HG02885 (cell line): Measurements from ENCODE around the gene PGF.

Source experiments
- ATAC-seq: cut with Tn5 transposase; IDR thresholded peaks from one replicate; pipeline ENCODE4 v1.9.1; 2021; ENCODE audit warnings: mild to moderate bottlenecking; ENCODE audit not compliant: unreplicated experiment, poor library complexity

Gene PGF

DNA sequence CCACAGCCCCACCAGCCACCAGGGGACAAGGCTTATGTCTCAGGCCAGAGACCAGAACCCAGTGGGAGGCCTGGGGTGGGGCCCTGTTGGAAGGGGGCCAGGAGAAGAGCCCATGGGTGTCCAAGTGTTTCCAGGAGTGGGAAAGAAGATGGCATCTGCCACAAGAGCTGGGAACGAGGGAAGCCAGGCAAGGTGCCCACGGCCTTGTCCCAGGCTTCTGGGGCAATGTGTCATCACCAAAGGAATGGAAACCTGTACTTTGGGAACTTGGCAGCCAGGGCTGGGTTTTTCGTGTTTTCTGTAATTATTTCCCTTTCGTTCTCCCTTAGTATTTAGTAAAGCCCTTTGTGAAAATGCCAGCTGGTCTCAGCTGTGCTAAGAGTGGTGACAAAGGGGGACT lies 5.3 kb upstream of the PGF start:
- ATAC-seq, result no peak

DNA sequence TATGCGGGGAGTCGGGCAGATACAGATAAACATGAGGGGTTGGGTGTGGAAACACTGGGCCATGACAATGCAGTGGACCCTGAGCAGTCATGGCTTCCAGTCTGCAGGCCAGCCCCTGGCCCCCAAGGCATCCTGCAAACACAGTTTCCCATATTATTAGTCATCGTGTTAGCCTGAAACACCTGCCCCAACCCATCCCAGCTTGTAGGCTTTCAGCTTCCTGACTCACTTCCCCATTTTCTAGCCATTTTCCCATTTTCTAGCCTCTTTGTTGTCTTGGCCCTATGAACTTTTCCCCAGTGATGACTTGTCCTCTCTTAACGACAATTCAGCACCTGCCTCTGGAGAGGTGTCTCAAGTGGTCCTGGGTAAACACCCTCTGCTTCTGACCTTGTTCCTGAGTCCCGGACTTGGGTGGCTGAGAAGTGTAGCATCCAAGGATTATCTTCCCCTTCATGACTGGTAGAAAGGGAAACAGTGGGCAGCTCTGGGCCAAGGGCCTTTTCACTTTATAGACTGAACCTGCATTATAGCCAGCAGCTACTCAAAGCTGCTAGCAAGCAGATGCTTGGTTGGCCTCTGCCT lies 4.3 kb upstream of the PGF start:
- ATAC-seq, result no peak

- no peak for ATAC-seq
These were observed 1.1 kb upstream of the PGF start for GRCh38 chr14:74956280-74957072.

DNA sequence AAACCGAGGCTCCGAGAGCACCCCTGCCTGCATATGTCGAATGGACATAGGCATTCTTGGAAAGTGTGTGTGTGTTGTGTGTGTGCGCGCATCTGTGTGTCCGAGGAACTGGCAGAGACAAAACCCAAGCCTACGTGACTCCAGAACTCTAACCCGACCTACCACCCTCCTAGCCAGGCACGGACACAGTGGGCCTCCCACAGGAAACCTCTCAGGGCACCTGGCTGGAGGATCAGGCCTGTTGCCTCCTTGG lies 556 bp upstream of the PGF start:
- ATAC-seq, result no peak

DNA sequence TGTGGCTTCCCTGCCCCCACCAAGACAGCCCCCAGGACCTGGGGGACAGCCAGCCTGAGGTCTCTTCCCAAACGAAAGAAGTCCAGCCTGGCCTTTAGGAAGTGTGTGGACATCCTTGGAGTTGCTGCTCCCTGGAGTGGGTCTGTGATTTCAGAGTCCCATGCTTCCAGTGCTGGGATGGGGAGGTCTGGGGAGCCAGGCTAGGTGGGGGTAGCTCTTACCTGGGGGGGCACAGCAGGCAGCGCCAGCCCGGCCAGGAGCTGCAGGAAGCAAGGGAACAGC lies 509 bp downstream of the PGF start:
- ATAC-seq, result no peak

- no peak for ATAC-seq
These were observed 1.0 kb downstream of the PGF start for GRCh38 chr14:74954232-74954946.

DNA sequence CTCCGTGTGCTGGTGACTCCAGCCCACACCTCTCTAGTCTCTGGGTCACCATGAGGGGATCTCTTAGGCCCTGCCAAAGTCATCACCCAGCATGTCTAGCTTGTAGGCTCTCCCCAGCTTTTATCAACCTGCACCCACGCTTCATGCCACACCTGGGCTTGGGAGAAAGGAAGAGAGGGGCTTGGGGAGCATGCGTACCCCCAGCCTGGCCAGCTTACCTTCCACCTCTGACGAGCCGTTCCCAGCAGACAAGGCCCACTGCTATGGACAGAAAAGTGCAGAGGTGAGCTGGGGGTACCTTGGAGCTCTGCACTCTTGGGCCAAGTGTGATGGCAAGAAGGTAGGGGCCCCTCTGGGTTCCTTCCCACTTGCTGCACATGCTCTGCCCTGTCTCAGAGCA lies 1.7 kb downstream of the PGF start:
- ATAC-seq, result no peak

DNA sequence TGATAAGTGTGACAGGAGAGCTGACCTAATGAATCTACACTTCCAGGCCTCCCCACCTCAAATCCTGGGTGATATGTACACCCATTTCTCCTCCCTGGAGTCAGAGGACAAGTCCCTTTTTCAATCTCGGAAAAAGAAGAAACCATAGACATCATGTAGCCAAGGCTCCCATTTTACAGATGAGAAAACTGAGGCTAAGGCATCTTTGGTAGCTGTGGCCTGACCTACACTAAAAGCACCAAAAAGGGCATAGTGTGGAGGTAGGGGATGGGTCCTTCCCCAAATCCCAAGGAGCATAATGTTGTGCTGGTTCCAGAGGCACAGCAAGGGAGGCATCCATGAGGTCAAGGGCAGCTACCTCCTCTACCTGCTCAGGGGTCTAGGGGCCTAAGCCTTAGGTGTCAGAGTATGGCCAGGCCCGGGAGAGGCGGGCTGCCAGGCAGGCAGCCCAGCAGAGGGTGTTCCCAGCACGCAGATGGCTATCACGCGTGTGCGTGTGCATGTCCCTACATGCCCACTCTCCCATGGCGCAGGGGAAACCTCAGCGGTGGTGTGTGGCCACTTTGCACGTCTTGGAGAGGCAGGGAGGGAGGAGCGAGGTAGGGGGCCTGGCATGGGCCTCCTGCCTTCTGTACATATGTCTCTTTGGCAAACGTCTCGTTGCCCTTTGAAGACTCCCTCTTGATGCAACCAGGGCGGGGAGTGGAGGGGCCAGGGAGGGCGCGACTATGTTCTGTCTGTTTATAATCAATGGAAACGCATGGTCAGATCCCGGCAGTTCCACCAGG lies 2.5 kb downstream of the PGF start:
- no peak for ATAC-seq

DNA sequence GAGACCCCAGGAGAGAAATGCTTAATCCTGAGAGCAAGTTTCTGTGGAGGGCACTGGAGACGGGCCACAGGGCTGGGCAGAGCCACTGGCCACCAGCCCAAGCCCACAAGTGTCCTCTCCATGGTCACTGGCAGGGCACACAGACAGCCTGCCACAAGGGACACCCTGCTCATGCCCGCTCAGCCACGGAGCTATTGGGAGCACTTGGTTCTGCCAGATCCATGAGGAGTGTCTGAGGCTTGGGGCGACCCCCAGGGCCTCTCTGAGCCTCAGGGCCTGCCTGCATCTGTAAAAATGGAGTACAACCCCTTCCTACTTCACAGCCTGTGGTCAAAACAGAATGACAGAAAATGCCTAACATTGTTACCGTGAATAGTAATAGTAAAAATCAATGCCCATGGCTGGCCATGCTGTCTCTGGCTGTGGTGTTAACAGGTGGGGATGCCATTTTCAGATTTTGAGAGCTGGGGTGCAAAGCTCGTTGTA lies 3.2 kb downstream of the PGF start:
- no peak for ATAC-seq

DNA sequence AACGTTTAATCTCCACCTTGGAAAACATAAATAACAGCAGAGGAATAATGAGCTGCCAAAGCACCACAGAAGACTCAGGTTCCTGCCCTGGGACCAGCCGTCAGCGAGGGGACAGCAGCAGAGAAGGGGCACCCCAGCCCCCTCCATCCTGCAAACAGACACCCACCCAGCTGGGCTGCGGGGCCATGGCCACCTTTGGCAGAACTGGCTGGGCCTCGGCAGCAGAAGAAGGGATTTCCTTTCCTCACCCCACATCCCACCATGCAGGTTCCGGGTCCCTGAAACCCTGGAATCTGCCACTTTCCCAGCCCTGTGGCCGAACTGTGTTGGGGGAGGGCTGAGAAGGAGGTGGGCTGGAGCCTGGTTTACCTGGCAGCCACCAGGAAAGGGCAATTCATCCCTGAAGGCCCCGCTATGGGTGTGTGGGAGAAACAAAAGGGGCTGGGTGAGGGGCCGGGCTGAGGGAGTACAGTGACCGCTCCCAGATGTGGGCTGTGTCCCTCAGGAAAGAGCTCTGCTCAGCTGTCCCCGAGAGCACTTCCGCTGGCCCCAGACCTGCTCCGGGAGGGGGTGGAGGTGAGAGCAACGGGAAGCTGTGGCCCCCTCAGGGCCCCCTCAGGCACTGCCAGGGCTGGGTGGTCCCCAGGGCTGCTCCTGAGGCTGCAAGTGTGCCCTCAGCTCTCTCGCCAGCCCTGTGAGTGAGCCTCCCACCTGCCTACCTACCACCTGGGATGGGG lies 3.8 kb downstream of the PGF start:
- ATAC-seq, result no peak

DNA sequence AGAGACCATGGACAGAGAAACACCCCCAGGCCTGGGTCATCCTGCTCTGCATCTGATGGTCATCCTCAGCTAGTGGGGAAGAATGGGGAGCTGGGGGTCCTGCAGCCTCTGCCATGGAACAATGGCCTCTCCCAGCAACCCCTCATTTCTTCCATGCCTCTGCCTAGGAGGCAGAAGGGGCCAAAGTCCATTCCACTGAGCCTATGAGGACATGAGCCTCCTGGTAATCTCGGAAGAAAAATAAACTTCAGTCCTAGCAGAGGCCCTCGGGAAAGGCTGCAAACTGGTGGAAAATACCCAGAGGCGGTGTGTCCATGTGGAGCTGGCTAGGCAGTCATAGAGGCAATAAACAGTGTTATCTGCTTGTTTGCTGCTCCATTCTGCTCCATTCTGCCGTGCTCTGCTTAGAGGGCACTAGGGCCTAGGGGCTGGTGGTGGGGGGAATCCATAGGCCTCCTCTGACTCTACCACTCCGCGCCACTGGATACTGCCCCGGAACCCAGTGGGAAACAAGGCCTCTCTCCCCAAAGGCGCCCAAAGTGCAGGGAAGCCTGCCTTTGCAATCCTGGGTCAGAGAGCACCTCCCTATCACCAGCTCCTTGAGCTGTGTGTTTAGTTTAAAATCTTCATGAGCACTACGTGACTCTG lies 4.5 kb downstream of the PGF start:
- ATAC-seq, result no peak

- ATAC-seq, result no peak
These were observed 5.4 kb downstream of the PGF start for GRCh38 chr14:74949859-74950573.

DNA sequence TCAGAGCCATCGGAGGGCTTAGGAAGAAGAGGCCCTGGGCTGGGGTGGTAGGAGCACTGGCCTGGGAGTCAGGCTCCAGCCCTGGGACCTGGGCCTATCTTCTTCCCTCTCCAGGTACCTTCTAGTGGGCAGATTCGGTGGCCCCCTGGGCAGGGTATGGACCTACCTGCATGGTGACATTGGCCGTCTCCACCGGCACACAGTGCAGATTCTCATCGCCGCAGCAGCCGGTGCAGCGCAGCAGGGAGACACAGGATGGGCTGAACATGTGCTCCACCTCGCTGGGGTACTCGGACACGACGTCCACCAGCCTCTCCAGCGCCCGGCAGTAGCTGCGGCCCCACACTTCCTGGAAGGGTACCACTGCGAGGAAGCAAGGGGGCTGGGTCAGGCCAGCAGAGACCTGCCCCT lies 6.2 kb downstream of the PGF start:
- ATAC-seq, result no peak

DNA sequence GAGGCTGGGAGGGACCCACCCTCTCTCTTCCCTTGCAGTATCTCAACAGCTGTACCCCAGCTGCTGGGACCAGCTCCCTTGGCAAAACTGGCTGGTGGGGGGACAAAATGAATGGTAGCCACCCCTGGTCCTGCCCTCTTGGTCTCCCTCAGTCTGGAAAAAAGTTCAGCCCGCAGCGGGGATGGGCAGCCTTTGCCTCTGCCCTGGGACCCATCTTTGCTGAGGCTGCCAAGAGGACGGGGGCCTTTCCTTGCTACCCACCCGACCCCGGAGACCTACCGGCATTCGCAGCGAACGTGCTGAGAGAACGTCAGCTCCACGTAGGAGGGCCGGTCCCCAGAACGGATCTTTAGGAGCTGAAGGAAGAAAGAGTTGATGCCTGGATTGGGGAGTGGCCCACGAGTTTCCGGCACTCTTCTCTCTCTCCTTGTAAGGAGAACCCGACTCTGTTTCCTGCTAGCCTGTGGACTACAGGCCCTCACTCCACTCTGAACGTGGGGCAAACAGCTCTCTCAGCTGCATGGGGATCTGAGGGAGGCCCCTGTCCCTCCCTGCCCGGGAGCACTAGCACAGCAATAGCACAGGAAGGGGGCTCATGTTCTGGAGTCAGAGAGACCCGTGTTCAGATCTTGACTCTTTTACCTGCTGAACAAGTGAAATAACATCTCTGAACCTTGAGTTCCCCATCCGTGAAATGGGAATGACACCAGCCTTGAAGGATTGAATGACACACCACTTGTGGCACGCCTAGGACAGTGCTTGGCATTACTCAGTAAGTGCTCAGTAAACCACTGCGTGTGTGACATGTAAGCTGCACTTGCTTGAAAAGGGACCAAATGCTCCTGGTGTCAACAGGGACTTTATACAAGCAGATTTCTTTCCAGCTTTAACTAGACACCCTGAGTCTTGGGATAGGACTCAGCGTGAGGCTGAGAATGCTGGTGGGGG lies 6.9 kb downstream of the PGF start:
- ATAC-seq, result no peak

DNA sequence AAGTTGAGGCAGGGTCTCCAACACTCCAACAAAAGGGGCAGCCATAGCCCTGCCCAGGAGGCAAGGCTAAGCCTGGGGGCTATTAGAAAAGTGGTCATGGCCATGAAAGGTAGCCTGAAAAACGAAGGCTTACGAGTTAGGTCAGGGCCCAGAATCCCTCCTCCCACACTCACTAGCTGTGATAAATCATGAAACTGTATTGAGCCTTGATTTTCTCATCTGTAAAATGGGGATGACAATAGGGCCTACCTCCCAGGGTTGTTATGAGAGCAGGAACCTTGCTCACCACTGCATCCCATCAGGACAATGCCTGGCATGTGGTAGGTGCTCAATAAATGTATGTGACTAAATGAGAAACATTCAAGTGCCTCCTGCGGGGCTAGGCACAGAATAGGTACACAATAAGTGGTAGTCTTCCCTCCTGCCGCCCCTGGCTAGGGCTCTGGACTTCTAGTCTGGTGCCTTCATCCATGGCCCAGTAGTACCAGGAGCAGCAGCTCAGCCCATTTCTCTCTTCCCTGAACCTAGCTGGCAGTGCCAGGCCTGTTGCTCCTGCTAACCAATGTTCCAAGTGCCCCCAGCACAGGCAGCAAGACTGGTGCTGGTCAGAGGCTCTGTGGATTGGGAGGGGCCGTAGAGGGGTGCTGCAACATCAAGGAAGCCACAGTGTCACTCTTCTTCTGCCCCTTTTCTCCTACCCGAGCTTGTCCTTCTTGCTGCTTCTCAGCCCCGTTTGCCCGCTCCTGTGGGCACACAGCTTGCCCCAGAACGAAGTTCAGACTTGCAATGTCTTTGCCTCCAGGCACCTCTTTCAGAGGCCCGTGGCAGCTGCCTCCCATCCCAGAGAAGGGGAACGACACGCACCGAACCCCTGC lies 7.8 kb downstream of the PGF start:
- ATAC-seq, result no peak

DNA sequence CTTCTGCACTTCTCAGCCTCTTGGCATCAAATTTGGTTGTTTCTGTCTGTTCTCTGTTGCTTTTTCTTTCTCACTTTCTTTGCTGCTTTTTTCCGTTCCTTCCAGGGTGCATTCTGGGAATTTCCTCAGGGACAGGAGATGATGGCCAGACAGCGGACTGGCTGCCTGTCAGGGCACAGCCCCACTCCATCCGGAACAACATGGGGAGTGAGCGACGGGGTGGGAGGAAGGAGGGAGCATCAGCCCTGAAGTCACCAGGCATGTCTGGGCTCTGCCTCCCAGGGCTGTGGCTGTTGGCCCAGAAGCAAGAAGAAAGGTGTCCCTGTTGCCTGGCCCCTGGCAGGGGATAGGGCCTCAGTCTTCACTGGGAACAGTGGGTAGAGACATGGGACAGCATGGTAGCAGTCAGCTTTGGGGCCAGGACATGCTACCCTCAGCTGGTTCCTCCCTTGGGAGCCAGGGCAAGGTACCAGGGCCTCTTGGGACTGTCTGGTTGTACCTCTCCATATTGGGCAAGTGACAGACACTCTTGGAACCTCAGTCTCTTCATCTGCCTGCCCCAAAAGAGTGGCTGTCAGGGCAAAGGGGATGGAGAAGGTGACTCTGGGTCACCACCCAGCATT lies 8.6 kb downstream of the PGF start:
- no peak for ATAC-seq
